Tibial artery (tissue), 4 donors: ENCODE measurements around the gene FAM168A.

Experiments used
- DNase-seq, 2 donors: peaks; one replicate each; pipeline ENCODE4 v3.0.0-alpha.2; 2019
- H3K27ac ChIP-seq, 2 donors: fragments of 200-600 bp; sonication (generic) in 1 of 2; 1 replicate in 1 of 2; 2 replicates in 1 of 2; pipeline ENCODE4 v1.5.1; 2018 to 2019; ENCODE audit warnings: mild to moderate bottlenecking in 1 of 2
- H3K27me3 ChIP-seq, 2 donors: fragments of 200-600 bp; sonication (generic) in 1 of 2; one replicate each; pipeline versions ENCODE4 v1.5.1 to v1.6.0; 2016 to 2019
- H3K36me3 ChIP-seq, 3 donors: fragments of 200-600 bp; sonication (generic) in 2 of 3; one replicate each; pipeline ENCODE4 v1.5.1; 2016 to 2019; ENCODE audit warnings: mild to moderate bottlenecking in 2 of 3
- H3K4me1 ChIP-seq, 4 donors: fragments of 200-600 bp; sonication (generic) in 2 of 4; 1 replicate in 3 of 4; 2 replicates in 1 of 4; pipeline ENCODE4 v1.5.1; 2016 to 2019
- H3K4me3 ChIP-seq, 2 donors: fragments of 200-600 bp; sonication (generic) in 1 of 2; 1 replicate in 1 of 2; 2 replicates in 1 of 2; pipeline ENCODE4 v1.5.1; 2018 to 2019; ENCODE audit warnings: mild to moderate bottlenecking in 2 of 2
- H3K9me3 ChIP-seq, 3 donors: fragments of 200-600 bp; sonication (generic) in 1 of 3; one replicate each; pipeline ENCODE4 v1.5.1; 2016 to 2019
- CTCF ChIP-seq, 2 experiments: fragments of 200-600 bp in 1 of 2; fragments of 450-650 bp in 1 of 2; IDR thresholded peaks; one replicate each; pipeline ENCODE4 v1.5.1; 2017 to 2019; ENCODE audit warnings: antibody characterized with exemption in 2 of 2, mild to moderate bottlenecking in 1 of 2, moderate library complexity in 1 of 2
- intact Hi-C: fragments of 100-400 bp; cut with DNase I; formaldehyde crosslinking; loops from one replicate; pipeline ENCODE4 v1.15.0; 2023; ENCODE audit warnings: low total_unique reads

Gene FAM168A

GRCh38 chr11:73384125-73384441 lies 213.8 kb downstream of the FAM168A start:
- no peaks in the 10 kb centered on the region for H3K9me3 ChIP-seq
- H3K4me3 ChIP-seq = no peak overlapping the region
- intact Hi-C loops = no loop called here
- no peak for DNase-seq
- no peaks in the 10 kb centered on the region for H3K27me3 ChIP-seq
- no peak overlapping the region for H3K27ac ChIP-seq
- TF ChIP-seq CTCF (IDR thresholded peaks at IDR 0.05) = no peak
- H3K36me3 ChIP-seq = no peaks in the 10 kb centered on the region
- peaks cover 0 to 14% (median 4%) of the 10 kb centered on the region in 4 donors for H3K4me1 ChIP-seq

- DNase-seq = no peak
- H3K4me3 ChIP-seq = no peak overlapping the region
- H3K4me1 ChIP-seq = peaks cover 0 to 20% (median 6%) of the 10 kb centered on the region in 4 donors
These were observed 214.4 kb downstream of the FAM168A start for GRCh38 chr11:73383249-73384124.

GRCh38 chr11:73382747-73383146 lies 215.2 kb downstream of the FAM168A start:
- no peak overlapping the region for H3K4me3 ChIP-seq
- no peak for TF ChIP-seq CTCF (IDR thresholded peaks at IDR 0.05)
- intact Hi-C loops = no loop called here
- H3K9me3 ChIP-seq = no peaks in the 10 kb centered on the region
- no peak for DNase-seq
- H3K27ac ChIP-seq = no peak overlapping the region
- H3K36me3 ChIP-seq = no peaks in the 10 kb centered on the region
- no peaks in the 10 kb centered on the region for H3K27me3 ChIP-seq
- peaks cover 0 to 20% (median 6%) of the 10 kb centered on the region in 4 donors for H3K4me1 ChIP-seq

More at GRCh38 chr11:73383249-73384124, 214.4 kb downstream of the FAM168A start:
- H3K27me3 ChIP-seq = no peaks in the 10 kb centered on the region
- TF ChIP-seq CTCF (IDR thresholded peaks at IDR 0.05) = no peak
- no peak overlapping the region for H3K27ac ChIP-seq
- H3K9me3 ChIP-seq = no peaks in the 10 kb centered on the region
- H3K36me3 ChIP-seq = no peaks in the 10 kb centered on the region
- intact Hi-C loops = no loop called here

- Histone ChIP-seq H3K4me3 (no peak overlapping the region), H3K27ac (no peak overlapping the region), H3K27me3 (no peaks in the 10 kb centered on the region), H3K36me3 (no peaks in the 10 kb centered on the region), H3K4me1 (peaks cover 0 to 25% (median 8%) of the 10 kb centered on the region in 4 donors), H3K9me3 (no peaks in the 10 kb centered on the region)
- DNase-seq = no peak
- intact Hi-C loops = no loop called here
- no peak for TF ChIP-seq CTCF (IDR thresholded peaks at IDR 0.05)
These were observed 215.7 kb downstream of the FAM168A start for GRCh38 chr11:73382183-73382582.

- H3K4me1 ChIP-seq = peaks cover 0 to 31% (median 13%) of the 10 kb centered on the region in 4 donors
- no peak overlapping the region for H3K27ac ChIP-seq
- no peak for TF ChIP-seq CTCF (IDR thresholded peaks at IDR 0.05)
- H3K27me3 ChIP-seq = no peaks in the 10 kb centered on the region
- no peaks in the 10 kb centered on the region for H3K36me3 ChIP-seq
- no peak for DNase-seq
- intact Hi-C loops = no loop called here
- H3K9me3 ChIP-seq = no peaks in the 10 kb centered on the region
- no peak overlapping the region for H3K4me3 ChIP-seq
These were observed 216.3 kb downstream of the FAM168A start for GRCh38 chr11:73381589-73381988.
